ENCODE data around the gene CSF1. TPM values are rescaled to one million over a fixed set of nuclear protein-coding genes. Genes with fewer than 3 reads are reported as not detected.

The CSF1 gene
- total RNA-seq, 1 experiment from 2014 or later, result 3.0 TPM

DNA sequence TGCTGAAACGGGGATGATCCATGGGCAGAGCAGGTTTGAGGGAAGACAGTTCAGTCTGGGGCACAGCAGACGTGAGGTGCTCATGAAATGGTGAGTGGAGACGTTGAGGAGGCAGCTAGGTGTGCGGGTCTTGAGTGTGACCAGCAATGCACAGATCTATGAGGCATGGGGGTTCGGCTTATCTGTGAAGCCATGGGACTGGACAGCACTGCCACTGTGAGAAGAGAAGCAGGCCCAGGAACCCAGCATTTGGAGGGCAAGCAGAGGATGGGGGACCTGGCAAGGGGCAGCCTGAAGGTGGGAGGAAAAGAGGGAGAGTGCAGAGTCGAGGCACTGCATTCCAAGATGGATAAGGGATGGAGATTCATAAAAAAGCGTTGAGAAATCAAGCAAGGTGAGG lies 8.0 kb downstream of the CSF1 start (continued):
- TF ChIP-seq, protein P1, sequence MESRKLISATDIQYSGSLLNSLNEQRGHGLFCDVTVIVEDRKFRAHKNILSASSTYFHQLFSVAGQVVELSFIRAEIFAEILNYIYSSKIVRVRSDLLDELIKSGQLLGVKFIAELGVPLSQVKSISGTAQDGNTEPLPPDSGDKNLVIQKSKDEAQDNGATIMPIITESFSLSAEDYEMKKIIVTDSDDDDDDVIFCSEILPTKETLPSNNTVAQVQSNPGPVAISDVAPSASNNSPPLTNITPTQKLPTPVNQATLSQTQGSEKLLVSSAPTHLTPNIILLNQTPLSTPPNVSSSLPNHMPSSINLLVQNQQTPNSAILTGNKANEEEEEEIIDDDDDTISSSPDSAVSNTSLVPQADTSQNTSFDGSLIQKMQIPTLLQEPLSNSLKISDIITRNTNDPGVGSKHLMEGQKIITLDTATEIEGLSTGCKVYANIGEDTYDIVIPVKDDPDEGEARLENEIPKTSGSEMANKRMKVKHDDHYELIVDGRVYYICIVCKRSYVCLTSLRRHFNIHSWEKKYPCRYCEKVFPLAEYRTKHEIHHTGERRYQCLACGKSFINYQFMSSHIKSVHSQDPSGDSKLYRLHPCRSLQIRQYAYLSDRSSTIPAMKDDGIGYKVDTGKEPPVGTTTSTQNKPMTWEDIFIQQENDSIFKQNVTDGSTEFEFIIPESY (IDR thresholded peaks at IDR 0.05; ENCODE audit: extremely low read depth, insufficient replicate concordance, low read length), result no peak

GRCh38 chr1:109919303-109919702 lies 8.7 kb downstream of the CSF1 start:
- ChIA-PET RAD21 (ENCODE audit: low non-redundant PET in 1 of 2, low total read pairs in 2 of 2, uncharacterized antibody in 2 of 2, unreplicated experiment in 2 of 2) (no interaction called here), CTCF (no interaction called here), POLR2A (no interaction called here)
- no peaks in the 10 kb centered on the region for H3K79me2 ChIP-seq (ENCODE audit: insufficient read depth, low read length)
- H3K9ac ChIP-seq (ENCODE audit: low read length), result no peak overlapping the region
- H3K4me1 ChIP-seq (ENCODE audit: control insufficient read depth in 1 of 2, insufficient read depth in 2 of 2, low read length in 2 of 2), result no peaks in the 10 kb centered on the region
- no peak overlapping the region for H3K27ac ChIP-seq (ENCODE audit: low read depth, low read length)
- DNase-seq (ENCODE audit: low read depth, low spot score), result no peak
- no TSS peak for BruUV-seq (replicated peaks)
- H3K27me3 ChIP-seq (ENCODE audit: insufficient read depth, low read length), result no peaks in the 10 kb centered on the region
- H4K20me1 ChIP-seq (ENCODE audit: insufficient read depth), result no peaks in the 10 kb centered on the region
- no peak overlapping the region for H3K4me2 ChIP-seq (ENCODE audit: low read length)
- ATAC-seq, result no peak
- no peak overlapping the region for H3K4me3 ChIP-seq (replicated peaks in 1 of 2; ENCODE audit: low read depth in 1 of 2, low read length in 2 of 2)
- H3K36me3 ChIP-seq (ENCODE audit: control insufficient read depth in 1 of 2, insufficient read depth in 2 of 2, low read length in 2 of 2), result no peaks in the 10 kb centered on the region; a peak in 2 of 4 replicates
- H2AFZ ChIP-seq (ENCODE audit: low read depth, low read length, poor library complexity, severe bottlenecking), result no peak overlapping the region
- no peaks in the 10 kb centered on the region for H3K9me2 ChIP-seq (ENCODE audit: insufficient read depth)
- intact Hi-C loops (cut with micrococcal nuclease), result no loop called here
- H3K9me3 ChIP-seq (ENCODE audit: control insufficient read depth in 1 of 2, insufficient read depth in 1 of 2, low read depth in 1 of 2, low read length in 2 of 2), result no peaks in the 10 kb centered on the region
- TF ChIP-seq, protein P2, sequence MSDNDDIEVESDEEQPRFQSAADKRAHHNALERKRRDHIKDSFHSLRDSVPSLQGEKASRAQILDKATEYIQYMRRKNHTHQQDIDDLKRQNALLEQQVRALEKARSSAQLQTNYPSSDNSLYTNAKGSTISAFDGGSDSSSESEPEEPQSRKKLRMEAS (IDR thresholded peaks at IDR 0.05), result no peak
- TF ChIP-seq ELF1 (IDR thresholded peaks at IDR 0.05; ENCODE audit: borderline replicate concordance, low read depth) (no peak), YY1 (IDR thresholded peaks at IDR 0.05; ENCODE audit: extremely low read depth, insufficient replicate concordance, low read depth, low read length) (no peak), REST (IDR thresholded peaks at IDR 0.05; ENCODE audit: low read depth) (no peak), FOSL1 (IDR thresholded peaks at IDR 0.05; ENCODE audit: low read depth) (no peak), CTCF (IDR thresholded peaks at IDR 0.05 in 2 of 3, conservative IDR thresholded peaks at IDR 0.05 in 1 of 3; ENCODE audit: borderline replicate concordance in 1 of 3, insufficient read depth in 1 of 3, low read depth in 2 of 3, low read length in 2 of 3) (no peak), JUND (IDR thresholded peaks at IDR 0.05) (no peak), SP1 (IDR thresholded peaks at IDR 0.05; ENCODE audit: low read depth) (no peak), ZFX (IDR thresholded peaks at IDR 0.05) (no peak), EZH2phosphoT487 (IDR thresholded peaks at IDR 0.05; ENCODE audit: borderline replicate concordance) (no peak), SIN3A (IDR thresholded peaks at IDR 0.05; ENCODE audit: low read depth) (no peak), SRF (IDR thresholded peaks at IDR 0.05; ENCODE audit: low read depth) (no peak), ZNF274 (IDR thresholded peaks at IDR 0.05; ENCODE audit: low read depth, low read length) (no peak), EZH2 (IDR thresholded peaks at IDR 0.05) (no peak), CBX3 (IDR thresholded peaks at IDR 0.05; ENCODE audit: low read depth) (no peak), CEBPB (IDR thresholded peaks at IDR 0.05; ENCODE audit: low read depth) (no peak)
- TF ChIP-seq, protein P1 (IDR thresholded peaks at IDR 0.05; ENCODE audit: extremely low read depth, insufficient replicate concordance, low read length), result no peak
